MM.1S (cell line): ENCODE data around the gene YPEL1.

Experiments used
- DNase-seq: peaks from one replicate; pipeline ENCODE4 v3.0.0-alpha.2; 2015
- H2AFZ ChIP-seq: fragments of 300-600 bp; sonication (generic); 2 replicates; pipeline ENCODE4 v1.6.0; 2016; ENCODE audit warnings: antibody characterized with exemption, low read length
- H3F3A ChIP-seq: fragments of 300-600 bp; sonication (generic); 2 replicates; pipeline ENCODE4 v1.6.1; 2016; ENCODE audit warnings: mild to moderate bottlenecking, antibody characterized with exemption, low read length, moderate library complexity, mixed read lengths; ENCODE audit not compliant: insufficient read depth
- H3K27ac ChIP-seq: fragments of 300-600 bp; sonication (generic); 2 replicates; pipeline ENCODE4 v1.5.1; 2016; ENCODE audit warnings: mild to moderate bottlenecking, low read length
- H3K27me3 ChIP-seq: fragments of 300-600 bp; sonication (generic); replicated peaks from 2 replicates; pipeline ENCODE4 v1.6.0; 2016; ENCODE audit warnings: low read length; ENCODE audit not compliant: insufficient read depth
- H3K36me3 ChIP-seq: fragments of 300-600 bp; sonication (generic); replicated peaks from 2 replicates; pipeline ENCODE4 v1.6.1; 2016; ENCODE audit warnings: mild to moderate bottlenecking, low read length, mixed read lengths; ENCODE audit not compliant: insufficient read depth
- H3K4me1 ChIP-seq: fragments of 300-600 bp; sonication (generic); 2 replicates; pipeline ENCODE4 v1.6.1; 2016; ENCODE audit warnings: low read length, mixed read lengths
- H3K4me2 ChIP-seq: fragments of 300-600 bp; sonication (generic); 2 replicates; pipeline ENCODE4 v1.6.0; 2016; ENCODE audit warnings: low read depth, low read length
- H3K4me3 ChIP-seq: fragments of 300-600 bp; sonication (generic); 2 replicates; pipeline ENCODE4 v1.5.1; 2016; ENCODE audit warnings: low read length, mixed read lengths
- H3K79me2 ChIP-seq: fragments of 300-600 bp; sonication (generic); 2 replicates; pipeline ENCODE4 v1.6.1; 2016; ENCODE audit warnings: mixed run types, low read length, mixed read lengths
- H3K9ac ChIP-seq: fragments of 300-600 bp; sonication (generic); 2 replicates; pipeline ENCODE4 v1.6.1; 2016; ENCODE audit warnings: low read length, mixed read lengths
- H3K9me2 ChIP-seq: fragments of 300-600 bp; sonication (generic); replicated peaks from 2 replicates; pipeline ENCODE4 v1.6.1; 2016; ENCODE audit warnings: mild to moderate bottlenecking, low read length, mixed read lengths; ENCODE audit not compliant: insufficient read depth
- H3K9me3 ChIP-seq: fragments of 300-600 bp; sonication (generic); replicated peaks from 2 replicates; pipeline ENCODE4 v1.6.1; 2016; ENCODE audit warnings: mild to moderate bottlenecking, low read length, mixed read lengths; ENCODE audit not compliant: insufficient read depth
- H4K20me1 ChIP-seq: fragments of 300-600 bp; sonication (generic); 2 replicates; pipeline ENCODE4 v1.6.1; 2016; ENCODE audit warnings: mild to moderate bottlenecking, low read length, moderate library complexity, mixed read lengths; ENCODE audit not compliant: insufficient read depth
- EZH2 ChIP-seq: fragments of 300-600 bp; sonication (generic); optimal IDR thresholded peaks from 2 replicates; pipeline ENCODE3; 2017; ENCODE audit warnings: low read depth, mild to moderate bottlenecking, antibody characterized with exemption, low read length, mixed read lengths
- EZH2phosphoT487 ChIP-seq: fragments of 300-600 bp; sonication (generic); IDR thresholded peaks from 2 replicates; pipeline ENCODE4 v1.6.1; 2018; ENCODE audit warnings: antibody characterized with exemption, low read length
- TF ChIP-seq, protein P1 (sequence below): fragments of 300-600 bp; sonication (generic); IDR thresholded peaks from 2 replicates; pipeline ENCODE4 v1.5.1; 2016; ENCODE audit warnings: antibody characterized with exemption, low read length, mixed read lengths

YPEL1 gene

GRCh38 chr22:21760640-21761039 is 25.0 kb upstream of the YPEL1 start:
- Histone ChIP-seq H3K4me2 (no peak overlapping the region), H3K36me3 (0 out of 2 replicates have a peak, but pooled peaks cover 2% of the 10 kb centered on the region), H3K4me1 (peaks cover 6% of the 10 kb centered on the region; the same call in 1 of the 2 replicates), H3K9ac (no peak overlapping the region), H2AFZ (no peak overlapping the region), H3F3A (peaks cover 13% of the 10 kb centered on the region), H3K79me2 (no peaks in the 10 kb centered on the region), H3K27ac (peak overlapping the region; percentile 5; the same call in 1 of the 2 replicates), H3K4me3 (no peak overlapping the region), H4K20me1 (no peaks in the 10 kb centered on the region), H3K9me2 (no peaks in the 10 kb centered on the region), H3K27me3 (no peaks in the 10 kb centered on the region), H3K9me3 (no peaks in the 10 kb centered on the region)
- TF ChIP-seq EZH2phosphoT487: no peak
- no peak for TF ChIP-seq EZH2
- TF ChIP-seq, protein P1, sequence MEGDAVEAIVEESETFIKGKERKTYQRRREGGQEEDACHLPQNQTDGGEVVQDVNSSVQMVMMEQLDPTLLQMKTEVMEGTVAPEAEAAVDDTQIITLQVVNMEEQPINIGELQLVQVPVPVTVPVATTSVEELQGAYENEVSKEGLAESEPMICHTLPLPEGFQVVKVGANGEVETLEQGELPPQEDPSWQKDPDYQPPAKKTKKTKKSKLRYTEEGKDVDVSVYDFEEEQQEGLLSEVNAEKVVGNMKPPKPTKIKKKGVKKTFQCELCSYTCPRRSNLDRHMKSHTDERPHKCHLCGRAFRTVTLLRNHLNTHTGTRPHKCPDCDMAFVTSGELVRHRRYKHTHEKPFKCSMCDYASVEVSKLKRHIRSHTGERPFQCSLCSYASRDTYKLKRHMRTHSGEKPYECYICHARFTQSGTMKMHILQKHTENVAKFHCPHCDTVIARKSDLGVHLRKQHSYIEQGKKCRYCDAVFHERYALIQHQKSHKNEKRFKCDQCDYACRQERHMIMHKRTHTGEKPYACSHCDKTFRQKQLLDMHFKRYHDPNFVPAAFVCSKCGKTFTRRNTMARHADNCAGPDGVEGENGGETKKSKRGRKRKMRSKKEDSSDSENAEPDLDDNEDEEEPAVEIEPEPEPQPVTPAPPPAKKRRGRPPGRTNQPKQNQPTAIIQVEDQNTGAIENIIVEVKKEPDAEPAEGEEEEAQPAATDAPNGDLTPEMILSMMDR: no peak
- DNase-seq: peak; percentile 54

DNA sequence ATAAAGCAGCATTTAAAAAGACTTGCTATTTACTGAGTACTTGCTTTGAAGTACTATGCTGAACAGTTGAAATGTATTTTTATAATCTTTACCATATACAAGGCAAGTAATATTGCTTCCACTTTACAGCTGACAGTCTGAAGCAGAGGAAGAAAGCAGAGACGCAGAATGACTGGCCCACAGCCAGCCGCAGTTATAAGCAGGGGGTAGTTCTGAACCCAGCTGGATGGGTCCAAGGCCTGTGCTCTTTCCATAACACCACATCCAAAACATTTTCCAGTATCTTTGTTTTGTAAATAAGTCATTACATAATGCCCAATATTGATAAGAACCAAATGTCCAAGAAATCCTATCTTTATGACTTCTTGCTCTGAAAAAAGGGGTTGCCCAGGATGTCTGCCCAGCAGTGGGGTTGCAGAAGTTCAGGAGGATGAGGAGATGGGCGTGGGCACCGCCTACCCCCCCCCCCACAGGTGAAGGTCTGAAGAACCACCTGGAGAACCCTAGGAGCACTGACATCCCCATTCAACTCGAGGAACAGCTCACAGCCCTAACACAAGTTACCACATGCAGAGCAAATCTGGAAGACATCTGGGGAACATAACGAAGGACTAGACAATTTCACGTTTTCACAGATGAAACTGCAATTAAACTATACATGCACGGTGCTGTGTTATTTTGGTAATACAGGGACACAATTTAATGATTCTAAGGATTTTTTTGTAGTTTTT is 24.2 kb upstream of the YPEL1 start:
- Histone ChIP-seq H3K9ac (no peak overlapping the region), H3K36me3 (no peaks in the 10 kb centered on the region), H4K20me1 (no peaks in the 10 kb centered on the region), H3K4me2 (no peak overlapping the region), H3K27me3 (no peaks in the 10 kb centered on the region), H3K9me3 (no peaks in the 10 kb centered on the region), H3K27ac (no peak overlapping the region), H2AFZ (no peak overlapping the region), H3K9me2 (no peaks in the 10 kb centered on the region), H3K79me2 (no peaks in the 10 kb centered on the region), H3K4me3 (no peak overlapping the region), H3K4me1 (peaks cover 6% of the 10 kb centered on the region; the same call in 1 of the 2 replicates), H3F3A (peaks cover 13% of the 10 kb centered on the region)
- TF ChIP-seq EZH2phosphoT487 (no peak), EZH2 (no peak)
- TF ChIP-seq, protein P1: no peak
- no peak for DNase-seq

DNA sequence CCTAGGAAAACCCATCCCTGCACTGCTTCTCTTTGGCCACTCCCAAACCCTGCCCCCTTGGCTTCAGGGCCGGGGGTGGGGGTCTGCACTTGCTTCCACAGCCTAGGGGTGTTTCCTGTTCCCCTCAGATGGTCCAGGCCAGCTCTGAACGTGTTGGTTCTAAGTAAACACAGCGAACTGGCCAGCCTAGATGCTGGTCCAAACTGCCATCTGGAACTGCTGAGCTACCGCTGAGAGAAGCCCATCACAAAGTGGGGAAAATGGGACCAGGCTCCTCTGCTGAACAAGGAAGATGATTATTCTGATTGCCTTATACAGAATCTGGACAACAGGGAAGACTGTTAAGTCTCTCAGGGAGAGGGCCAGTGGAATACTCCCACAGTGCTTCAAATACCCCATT is 23.5 kb upstream of the YPEL1 start:
- H3K4me1 ChIP-seq: peaks cover 6% of the 10 kb centered on the region; the same call in 1 of the 2 replicates
- H3K79me2 ChIP-seq: no peaks in the 10 kb centered on the region
- no peak for TF ChIP-seq EZH2
- TF ChIP-seq, protein P1: no peak
- TF ChIP-seq EZH2phosphoT487: no peak
- peaks cover 13% of the 10 kb centered on the region for H3F3A ChIP-seq
- H3K27me3 ChIP-seq: no peaks in the 10 kb centered on the region
- H3K36me3 ChIP-seq: no peaks in the 10 kb centered on the region
- no peaks in the 10 kb centered on the region for H4K20me1 ChIP-seq
- no peak overlapping the region for H2AFZ ChIP-seq
- H3K4me2 ChIP-seq: no peak overlapping the region
- no peak overlapping the region for H3K9ac ChIP-seq
- H3K9me3 ChIP-seq: no peaks in the 10 kb centered on the region
- no peak overlapping the region for H3K27ac ChIP-seq
- H3K9me2 ChIP-seq: no peaks in the 10 kb centered on the region
- DNase-seq: no peak
- H3K4me3 ChIP-seq: no peak overlapping the region
